K562 (cell line): ENCODE data around the gene RHOT1. TPM values are rescaled to one million over a fixed set of nuclear protein-coding genes. Genes with fewer than 3 reads are reported as not detected.
"Not testable (repeated sequence)": the region's sequence is repeated elsewhere in the genome, so short reads cannot be mapped to it uniquely, and the experiment has no call there.

Source experiments
- ATAC-seq: fragments of 200-7000 bp; cut with Tn5 transposase; 3 replicates; pipeline ENCODE4 v1.9.1; 2020; ENCODE audit warnings: moderate library complexity
- BruUV-seq: library from RNA; stranded (reverse); fragments of 400-500 nt; replicated peaks from 2 replicates; lab custom pipeline; 2021; lab: Mats Ljungman, UMichigan
- CTCF ChIA-PET: fragments of 300-600 bp; formaldehyde crosslinking; extraction: SDS; loops from one replicate; lab custom pipeline; 2021; ENCODE audit warnings: low intra/inter-chr PET ratio; lab: Yijun Ruan, JAX
- POLR2A ChIA-PET: fragments of 300-600, 350-650 bp; sonication (Branson Sonifier 250); formaldehyde crosslinking; extraction: SDS; loops from one replicate; lab custom pipeline; 2021; ENCODE audit warnings: antibody characterized with exemption, inconsistent platforms; lab: Yijun Ruan, JAX
- DNase-seq, 4 experiments: peaks; one replicate each; pipeline versions ENCODE4 v3.0.0 to v3.0.0-alpha.2; 2011 to 2018; ENCODE audit warnings: low spot score in 3 of 4, mixed read lengths in 3 of 4; ENCODE audit errors: extremely low read depth in 1 of 4
- FAIRE-seq: peaks from 2 replicates; lab custom pipeline; 2011; peaks lifted over from hg19 to GRCh38; lab: Jason Lieb, UNC
- H2AFZ ChIP-seq: 2 replicates; pipeline ENCODE4 v1.6.0; 2011; ENCODE audit warnings: low read depth, low read length, control low read depth, inconsistent platforms
- H3K27ac ChIP-seq: fragments of 200-600 bp; 3 replicates; pipeline ENCODE4 v1.8.0; 2011; ENCODE audit warnings: low read depth, mild to moderate bottlenecking, control low read depth, inconsistent platforms, low read length, moderate library complexity, mixed read lengths; ENCODE audit errors: extremely low read depth
- H3K27me3 ChIP-seq, 2 experiments: fragments of 300-600 bp in 1 of 2; 2 replicates in 1 of 2; 3 replicates in 1 of 2; pipeline versions ENCODE4 v1.6.0 to v1.8.0; 2011; ENCODE audit warnings: inconsistent platforms in 2 of 2, low read length in 2 of 2, mild to moderate bottlenecking in 1 of 2, mixed read lengths in 1 of 2, moderate library complexity in 1 of 2; ENCODE audit not compliant: control insufficient read depth in 2 of 2, insufficient read depth in 2 of 2
- H3K36me3 ChIP-seq: fragments of 300-600 bp; 3 replicates; pipeline ENCODE4 v1.8.0; 2011; ENCODE audit warnings: mild to moderate bottlenecking, low read length, inconsistent platforms; ENCODE audit not compliant: control insufficient read depth, insufficient read depth
- H3K4me1 ChIP-seq, 2 experiments: fragments of 200-600 bp in 1 of 2; replicated peaks in 1 of 2; 2 replicates in 1 of 2; 3 replicates in 1 of 2; pipeline versions ENCODE4 v1.5.1 to v1.8.0; 2011; ENCODE audit warnings: inconsistent platforms in 2 of 2, low read length in 2 of 2, mild to moderate bottlenecking in 1 of 2, mixed read lengths in 1 of 2, moderate library complexity in 1 of 2; ENCODE audit not compliant: control insufficient read depth in 2 of 2, insufficient read depth in 2 of 2
- H3K4me2 ChIP-seq: 2 replicates; pipeline ENCODE4 v1.6.1; 2011; ENCODE audit warnings: low read length, control low read depth, inconsistent platforms, mixed read lengths; ENCODE audit not compliant: insufficient read depth
- H3K4me3 ChIP-seq: fragments of 200-600 bp; sonication (generic), shearing (Covaris generic); 2 replicates; pipeline ENCODE4 v1.5.1; 2016; ENCODE audit warnings: control low read depth, inconsistent platforms
- H3K79me2 ChIP-seq: fragments of 200-600 bp; 3 replicates; pipeline ENCODE4 v1.8.0; 2011; ENCODE audit warnings: low read length, inconsistent platforms; ENCODE audit not compliant: control insufficient read depth, insufficient read depth
- H3K9ac ChIP-seq, 2 experiments: 2 replicates each; pipeline versions ENCODE4 v1.6.0 to v1.6.1; 2011; ENCODE audit warnings: low read depth in 2 of 2, low read length in 2 of 2, control low read depth in 1 of 2, inconsistent platforms in 1 of 2, mild to moderate bottlenecking in 1 of 2, mixed read lengths in 1 of 2; ENCODE audit not compliant: insufficient read depth in 1 of 2
- H3K9me1 ChIP-seq: one replicate; pipeline ENCODE4 v1.6.0; 2011; ENCODE audit warnings: inconsistent platforms, mild to moderate bottlenecking, low read length, moderate library complexity; ENCODE audit not compliant: control insufficient read depth, insufficient read depth
- H3K9me3 ChIP-seq: replicated peaks from 2 replicates; pipeline ENCODE4 v1.5.1; 2011; ENCODE audit warnings: low read depth, low read length, inconsistent platforms; ENCODE audit not compliant: control insufficient read depth, insufficient read depth
- H4K20me1 ChIP-seq: replicated peaks from 2 replicates; pipeline ENCODE4 v1.6.1; 2011; ENCODE audit warnings: low read length, inconsistent platforms, mixed read lengths; ENCODE audit not compliant: control insufficient read depth, insufficient read depth
- ARID1B ChIP-seq: fragments of 450-650 bp; IDR thresholded peaks from 2 replicates; pipeline ENCODE4 v1.6.1; 2016; ENCODE audit warnings: antibody characterized with exemption, mild to moderate bottlenecking, inconsistent platforms
- CBFA2T2 ChIP-seq: fragments of 450-650 bp; conservative IDR thresholded peaks from 2 replicates; pipeline ENCODE4 v1.6.1; 2017; ENCODE audit warnings: mild to moderate bottlenecking
- CBFA2T3 ChIP-seq: fragments of 450-650 bp; IDR thresholded peaks from 2 replicates; pipeline ENCODE4 v1.6.1; 2017
- KDM1A ChIP-seq, 2 experiments: fragments of 450-650 bp; IDR thresholded peaks; 2 replicates each; pipeline ENCODE4 v1.6.1; 2016; ENCODE audit warnings: mild to moderate bottlenecking in 2 of 2
- MNT ChIP-seq, 2 experiments: fragments of 450-650 bp; conservative IDR thresholded peaks; 2 replicates each; pipeline ENCODE4 v1.6.1; 2017; ENCODE audit warnings: mild to moderate bottlenecking in 2 of 2, moderate library complexity in 2 of 2
- NCOR1 ChIP-seq: fragments of 450-650 bp; IDR thresholded peaks from 2 replicates; pipeline ENCODE4 v1.6.1; 2016; ENCODE audit warnings: mild to moderate bottlenecking, moderate library complexity
- NFIC ChIP-seq: fragments of 450-650 bp; IDR thresholded peaks from 2 replicates; pipeline ENCODE4 v1.6.1; 2017; ENCODE audit warnings: mild to moderate bottlenecking, inconsistent platforms
- SOX6 ChIP-seq: fragments of 450-650 bp; IDR thresholded peaks from 2 replicates; pipeline ENCODE4 v1.6.1; 2014; ENCODE audit warnings: mild to moderate bottlenecking
- TAL1 ChIP-seq: fragments of 450-650 bp; IDR thresholded peaks from 2 replicates; pipeline ENCODE4 v1.6.1; 2016; ENCODE audit warnings: mild to moderate bottlenecking
- TCF3 ChIP-seq: sonication (generic); formaldehyde crosslinking; IDR thresholded peaks from 2 replicates; pipeline ENCODE4 v1.4.0; 2020; ENCODE audit warnings: mild to moderate bottlenecking, missing genetic modification reagents
- WGBS: fragments of 100-300 bp; shearing (Covaris generic); methylation state at CpG from one replicate; pipeline ENCODE4 v1.1.6; 2016; ENCODE audit warnings: low coverage, mixed read lengths; ENCODE audit not compliant: insufficient coverage; ENCODE audit errors: missing lambda C conversion rate; 5-methylcytosine and 5-hydroxymethylcytosine counted together
- in situ Hi-C: fragments of 300-500 bp; cut with MboI; formaldehyde crosslinking; loops from 4 replicates; pipeline ENCODE4 v1.15.0; 2018; ENCODE audit warnings: inconsistent platforms, mixed read lengths
- intact Hi-C: fragments of 100-400 bp; cut with micrococcal nuclease; formaldehyde crosslinking; loops from 2 replicates; pipeline ENCODE4 v1.14.2; 2022
- polyA plus RNA-seq, 8 experiments: library from polyadenylated mRNA; depleted of rRNA in 4 of 8; stranded (reverse) in 5 of 8; unstranded in 3 of 8; fragments of >200 nt; fragmentation: Nextera tagmentation in 2 of 8; fragmentation: Illumina TruSeq in 1 of 8; extraction: Ambion mirVana in 2 of 8; extraction: Trizol in 1 of 8; gene quantifications; 2 replicates each; pipeline versions ENCODE4 v1.2.1 to v1.2.3, GENCODE V29; 2011 to 2014; ENCODE audit warnings: inconsistent platforms in 1 of 8, missing spikeins in 1 of 8
- total RNA-seq, 7 experiments: library from RNA; depleted of rRNA in 6 of 7; stranded (reverse); fragments of >200 nt in 6 of 7; fragmentation: Illumina TruSeq in 2 of 7; extraction: Trizol in 2 of 7; gene quantifications; 2 replicates each; pipeline versions ENCODE4 v1.2.1 to v1.2.3, GENCODE V29; 2011 to 2021; ENCODE audit warnings: low replicate concordance in 1 of 7

The RHOT1 gene
- total and polyA plus RNA-seq, 9 of the 15 experiments (the other 6 are each of a cell fraction or from before 2014, with no cell fraction given) = 23.0 to 101 (median 32.2) TPM

GRCh38 chr17:32180262-32180661 lies 38.0 kb downstream of the RHOT1 start:
- BruUV-seq, ATAC-seq, H3K9me1 ChIP-seq, H2AFZ ChIP-seq, H3K4me3 ChIP-seq, H3K4me1 ChIP-seq: not testable (repeated sequence)
- TF ChIP-seq NFIC (peak; percentile 35; the same call in 1 of the 2 replicates), ARID1B (peak; percentile 39), CBFA2T2 (peak; percentile 84), KDM1A (IDR thresholded peaks at IDR 0.05) (peak in 1 of 2 experiments; percentile 52; a peak in 1 of 4 replicates), SOX6 (0 out of 2 replicates have a peak, but pooled peaks have one; percentile 30), MNT (conservative IDR thresholded peaks at IDR 0.05) (peak in 1 of 2 experiments; percentile 38; a peak in 1 of 4 replicates), NCOR1 (peak; percentile 54), TCF3 (CRISPR knock-in tag) (peak; percentile 44; the same call in 1 of the 2 replicates), TAL1 (peak; percentile 67; the same call in 1 of the 2 replicates), CBFA2T3 (peak; percentile 89)
- TF ChIP-seq, all 486 proteins: peak for 10; not testable (repeated sequence) for 476
- H3K79me2 ChIP-seq, H3K9ac ChIP-seq, CTCF ChIA-PET, H3K9me3 ChIP-seq, H3K27ac ChIP-seq, H4K20me1 ChIP-seq, FAIRE-seq, in situ Hi-C loops, H3K27me3 ChIP-seq, H3K4me2 ChIP-seq: not testable (repeated sequence)
- intact Hi-C loops = loop anchor here (5.0 kb wide), 1 partner anchor 38 kb away; the partner anchor contains the start of gene RHOT1
- POLR2A ChIA-PET = interaction anchor here (0.6 kb wide), 1 partner anchor 76 kb away, joined by 3 read pairs; no protein-coding TSS in a partner anchor
- H3K36me3 ChIP-seq = peaks cover 49% of the 10 kb centered on the region
- 21% methylated on average over 2 of the region's 2 CpGs for WGBS
- peak in 1 of 4 experiments; percentile 14 for DNase-seq
